Fibroblast of lung (primary cell): Measurements from ENCODE around the gene ASCL2. TPM values are rescaled to one million over a fixed set of nuclear protein-coding genes. Genes with fewer than 3 reads are reported as not detected.

Source experiments
- DNase-seq, 2 donors: peaks; one replicate each; pipeline versions ENCODE4 v3.0.0 to v3.0.0-alpha.2; 2010; ENCODE audit warnings: low read depth in 2 of 2
- H2AFZ ChIP-seq: 2 replicates; pipeline ENCODE4 v1.5.1; 2012; ENCODE audit warnings: low read length, control low read depth, inconsistent platforms
- H3K27ac ChIP-seq: 2 replicates; pipeline ENCODE4 v1.5.1; 2011; ENCODE audit warnings: low read length, control low read depth; ENCODE audit not compliant: insufficient read depth
- H3K27me3 ChIP-seq: 2 replicates; pipeline ENCODE4 v1.5.1; 2011; ENCODE audit warnings: mild to moderate bottlenecking, low read length; ENCODE audit not compliant: control insufficient read depth, insufficient read depth
- H3K36me3 ChIP-seq: 2 replicates; pipeline ENCODE4 v1.5.1; 2011; ENCODE audit warnings: low read length; ENCODE audit not compliant: control insufficient read depth, insufficient read depth
- H3K4me1 ChIP-seq: 2 replicates; pipeline ENCODE4 v1.5.1; 2011; ENCODE audit warnings: low read length; ENCODE audit not compliant: control insufficient read depth, insufficient read depth; ENCODE audit errors: extremely low read depth
- H3K4me2 ChIP-seq: 2 replicates; pipeline ENCODE4 v1.5.1; 2011; ENCODE audit warnings: low read length, control low read depth; ENCODE audit not compliant: insufficient read depth; ENCODE audit errors: extremely low read depth
- H3K4me3 ChIP-seq, 4 experiments: fragments of 200-600 bp in 1 of 4; sonication (generic) in 1 of 4; replicated peaks in 1 of 4; 2 replicates each; pipeline ENCODE4 v1.5.1; 2011 to 2016; ENCODE audit warnings: low read length in 4 of 4, low read depth in 3 of 4, mild to moderate bottlenecking in 3 of 4, control low read depth in 2 of 4, inconsistent platforms in 1 of 4, mixed read lengths in 1 of 4; ENCODE audit not compliant: insufficient read depth in 1 of 4; ENCODE audit errors: control extremely low read depth in 1 of 4
- H3K79me2 ChIP-seq: 2 replicates; pipeline ENCODE4 v1.5.1; 2012; ENCODE audit warnings: mild to moderate bottlenecking, low read length, inconsistent platforms; ENCODE audit not compliant: control insufficient read depth, insufficient read depth
- H3K9ac ChIP-seq: 2 replicates; pipeline ENCODE4 v1.5.1; 2011; ENCODE audit warnings: mild to moderate bottlenecking, low read length, control low read depth; ENCODE audit not compliant: insufficient read depth
- H3K9me3 ChIP-seq: 2 replicates; pipeline ENCODE4 v1.5.1; 2012; ENCODE audit warnings: low read depth, low read length; ENCODE audit not compliant: control insufficient read depth, insufficient read depth
- H4K20me1 ChIP-seq: 2 replicates; pipeline ENCODE4 v1.5.1; 2011; ENCODE audit warnings: low read length; ENCODE audit not compliant: control insufficient read depth, insufficient read depth; ENCODE audit errors: extremely low read depth
- EZH2 ChIP-seq: IDR thresholded peaks from 2 replicates; pipeline ENCODE4 v1.5.1; 2012; ENCODE audit warnings: low read length, control low read depth, mild to moderate bottlenecking; ENCODE audit errors: missing control alignments
- polyA plus RNA-seq, 2 donors: library from polyadenylated mRNA; depleted of rRNA in 1 of 2; stranded (reverse) in 1 of 2; unstranded in 1 of 2; fragments of >200 nt; gene quantifications; 2 replicates each; pipeline ENCODE4 v1.2.1, GENCODE V29; 2011 to 2012; ENCODE audit warnings: missing spikeins in 1 of 2
- total RNA-seq: library from RNA; depleted of rRNA; stranded (reverse); fragments of >200 nt; gene quantifications from 2 replicates; pipeline ENCODE4 v1.2.1, GENCODE V29; 2014
- TF ChIP-seq, protein P1 (sequence below), 2 donors: IDR thresholded peaks in 1 of 2; conservative IDR thresholded peaks in 1 of 2; 1 replicate in 1 of 2; 2 replicates in 1 of 2; pipeline ENCODE4 v1.5.1; 2011 to 2012; ENCODE audit warnings: low read length in 2 of 2, control low read depth in 1 of 2, inconsistent platforms in 1 of 2, low read depth in 1 of 2, mild to moderate bottlenecking in 1 of 2

The ASCL2 gene
- total and polyA plus RNA-seq, 2 donors (not counting 1 experiment from before 2014, with no cell fraction given): not detected

DNA sequence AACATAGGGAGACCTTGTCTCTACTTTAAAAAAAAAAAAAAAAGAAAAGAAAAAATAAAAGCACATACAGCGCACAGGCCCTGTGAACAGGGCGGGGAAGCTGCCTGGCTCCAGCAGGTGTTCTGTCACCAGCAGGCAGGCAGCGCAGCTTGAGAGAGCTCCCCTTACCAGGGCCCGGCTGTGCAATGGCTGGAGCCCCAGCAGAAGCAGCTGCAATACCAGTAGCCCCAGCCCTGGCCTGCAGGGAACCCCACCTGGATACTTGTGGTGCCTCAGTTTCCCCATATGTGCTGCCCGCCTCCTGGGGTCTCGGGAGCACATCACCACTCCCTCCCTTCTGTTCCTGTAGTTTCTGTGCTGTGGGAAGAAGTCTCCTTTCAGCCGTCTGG is 43.7 kb upstream of the ASCL2 start:
- Histone ChIP-seq H3K79me2 (no peaks in the 10 kb centered on the region), H3K4me2 (no peak overlapping the region), H3K9me3 (no peaks in the 10 kb centered on the region), H2AFZ (no peak overlapping the region), H3K9ac (no peak overlapping the region), H4K20me1 (no peaks in the 10 kb centered on the region), H3K4me1 (peaks cover 9% of the 10 kb centered on the region), H3K36me3 (no peaks in the 10 kb centered on the region), H3K27me3 (no peaks in the 10 kb centered on the region), H3K27ac (no peak overlapping the region), H3K4me3 (no peak overlapping the region)
- no peak for DNase-seq
- TF ChIP-seq EZH2: no peak
- TF ChIP-seq, protein P1, sequence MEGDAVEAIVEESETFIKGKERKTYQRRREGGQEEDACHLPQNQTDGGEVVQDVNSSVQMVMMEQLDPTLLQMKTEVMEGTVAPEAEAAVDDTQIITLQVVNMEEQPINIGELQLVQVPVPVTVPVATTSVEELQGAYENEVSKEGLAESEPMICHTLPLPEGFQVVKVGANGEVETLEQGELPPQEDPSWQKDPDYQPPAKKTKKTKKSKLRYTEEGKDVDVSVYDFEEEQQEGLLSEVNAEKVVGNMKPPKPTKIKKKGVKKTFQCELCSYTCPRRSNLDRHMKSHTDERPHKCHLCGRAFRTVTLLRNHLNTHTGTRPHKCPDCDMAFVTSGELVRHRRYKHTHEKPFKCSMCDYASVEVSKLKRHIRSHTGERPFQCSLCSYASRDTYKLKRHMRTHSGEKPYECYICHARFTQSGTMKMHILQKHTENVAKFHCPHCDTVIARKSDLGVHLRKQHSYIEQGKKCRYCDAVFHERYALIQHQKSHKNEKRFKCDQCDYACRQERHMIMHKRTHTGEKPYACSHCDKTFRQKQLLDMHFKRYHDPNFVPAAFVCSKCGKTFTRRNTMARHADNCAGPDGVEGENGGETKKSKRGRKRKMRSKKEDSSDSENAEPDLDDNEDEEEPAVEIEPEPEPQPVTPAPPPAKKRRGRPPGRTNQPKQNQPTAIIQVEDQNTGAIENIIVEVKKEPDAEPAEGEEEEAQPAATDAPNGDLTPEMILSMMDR (conservative IDR thresholded peaks at IDR 0.05 in 1 of 2, IDR thresholded peaks at IDR 0.05 in 1 of 2; ENCODE audit: low read depth in 1 of 2, low read length in 2 of 2): no peak

DNA sequence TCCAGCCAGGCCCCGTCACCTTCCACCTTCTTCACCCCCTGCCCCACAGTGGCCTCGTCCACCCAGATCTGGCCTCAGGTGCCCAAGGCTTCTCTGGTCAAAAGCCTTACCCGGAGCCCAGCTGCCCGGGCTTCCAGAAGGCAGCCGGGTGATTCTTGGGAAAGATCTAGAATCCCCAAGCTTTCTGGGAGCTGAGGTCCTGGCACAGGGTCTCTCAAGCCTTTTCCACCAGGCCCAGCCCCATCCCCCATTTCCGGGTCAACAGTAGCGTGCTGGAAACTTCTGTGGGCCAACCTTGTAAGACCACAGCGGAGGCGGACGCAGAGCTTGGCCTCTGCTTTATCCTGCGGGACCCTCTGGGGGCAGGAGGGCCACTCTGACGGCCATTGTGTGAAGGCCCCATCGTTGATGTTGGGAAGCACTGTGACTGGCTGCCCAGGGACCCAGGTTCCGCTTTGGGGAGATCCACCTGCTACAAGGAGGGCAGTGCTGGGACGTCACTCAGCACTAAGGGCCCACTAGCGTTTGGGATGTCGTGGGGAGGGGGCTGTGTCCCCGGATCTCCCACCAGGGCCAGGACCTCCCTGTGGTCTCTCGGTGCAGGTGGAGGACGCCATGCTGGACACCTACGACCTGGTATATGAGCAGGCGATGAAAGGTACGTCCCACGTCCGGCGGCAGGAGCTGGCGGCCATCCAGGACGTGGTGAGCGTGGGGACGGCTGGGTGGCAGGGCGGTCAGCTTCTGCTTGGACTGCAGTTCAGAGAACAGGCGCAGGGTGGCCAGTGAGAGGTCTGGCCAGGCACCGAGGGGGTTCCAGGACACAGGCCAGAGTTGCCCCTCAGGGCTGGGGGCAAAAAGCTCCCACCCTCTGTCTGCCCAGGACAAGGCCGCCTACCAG is 42.9 kb upstream of the ASCL2 start:
- Histone ChIP-seq H3K27ac (no peak overlapping the region), H3K9me3 (no peaks in the 10 kb centered on the region), H3K27me3 (no peaks in the 10 kb centered on the region), H4K20me1 (no peaks in the 10 kb centered on the region), H3K4me2 (no peak overlapping the region), H3K36me3 (no peaks in the 10 kb centered on the region), H2AFZ (no peak overlapping the region), H3K79me2 (no peaks in the 10 kb centered on the region), H3K4me3 (no peak overlapping the region), H3K9ac (no peak overlapping the region), H3K4me1 (peaks cover 9% of the 10 kb centered on the region)
- DNase-seq: no peak
- TF ChIP-seq EZH2: no peak

DNA sequence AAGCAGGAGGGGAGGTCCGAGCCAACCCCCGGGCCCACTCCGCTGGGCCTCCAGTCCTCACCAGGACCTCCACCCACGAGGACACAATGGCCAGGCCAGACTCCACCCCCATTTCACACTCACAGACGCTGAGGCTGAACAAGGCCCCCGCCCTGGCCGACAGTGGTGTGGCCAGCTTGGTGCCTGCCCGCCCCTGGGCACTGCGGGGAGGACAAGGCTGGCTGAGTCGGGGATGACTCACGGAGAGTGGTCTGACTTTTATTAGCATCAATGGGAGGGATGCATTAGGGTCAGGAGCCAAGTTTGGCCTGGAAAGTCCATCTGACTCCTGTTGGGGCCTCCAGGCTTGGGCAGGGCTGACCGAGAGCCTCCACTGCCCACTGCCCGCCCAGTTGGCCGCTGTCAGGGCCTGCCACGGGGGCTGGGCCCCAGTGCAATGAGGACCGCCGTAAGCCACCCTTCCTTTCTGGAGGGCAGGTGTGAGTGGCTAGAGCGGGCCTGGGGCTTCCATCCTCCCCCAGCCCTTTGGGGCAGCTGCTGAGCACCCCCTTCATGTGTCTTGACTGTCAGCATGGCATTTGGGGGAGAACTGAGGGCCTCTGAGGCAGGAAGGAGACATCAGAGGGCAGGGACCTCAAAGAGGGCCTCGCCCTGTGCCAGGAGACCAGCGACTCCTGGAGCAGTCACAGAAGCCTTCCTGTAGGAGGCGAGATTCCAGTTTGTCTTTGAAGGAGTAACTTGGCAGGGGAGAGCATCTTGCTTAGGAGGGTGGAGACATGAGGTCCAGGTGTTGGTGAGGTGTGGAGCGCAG is 42.0 kb upstream of the ASCL2 start:
- H3K27ac ChIP-seq: no peak overlapping the region
- TF ChIP-seq, protein P1 (conservative IDR thresholded peaks at IDR 0.05 in 1 of 2, IDR thresholded peaks at IDR 0.05 in 1 of 2; ENCODE audit: low read depth in 1 of 2, low read length in 2 of 2): no peak
- no peak for TF ChIP-seq EZH2
- no peaks in the 10 kb centered on the region for H3K27me3 ChIP-seq
- no peak overlapping the region for H3K4me3 ChIP-seq
- peaks cover 9% of the 10 kb centered on the region for H3K4me1 ChIP-seq
- H3K9me3 ChIP-seq: no peaks in the 10 kb centered on the region
- H2AFZ ChIP-seq: no peak overlapping the region
- H3K36me3 ChIP-seq: no peaks in the 10 kb centered on the region
- no peak overlapping the region for H3K9ac ChIP-seq
- no peaks in the 10 kb centered on the region for H4K20me1 ChIP-seq
- no peak overlapping the region for H3K4me2 ChIP-seq
- DNase-seq: peak; percentile 54 to 71
- no peaks in the 10 kb centered on the region for H3K79me2 ChIP-seq
